A673 (cell line): ENCODE measurements around the gene RAB22A. TPM values are rescaled to one million over a fixed set of nuclear protein-coding genes. Genes with fewer than 3 reads are reported as not detected.

Experiments used
- BruUV-seq: library from RNA; stranded (reverse); fragments of 400-500 nt; replicated peaks from 2 replicates; lab custom pipeline; 2021; lab: Mats Ljungman, UMichigan
- CTCF ChIA-PET: fragments of 300-600 bp; sonication (Branson Sonifier 250); formaldehyde crosslinking; loops from one replicate; lab custom pipeline; 2022; ENCODE audit warnings: antibody characterized with exemption; lab: Charles Lee
- POLR2A ChIA-PET: fragments of 300-600 bp; sonication (Branson Sonifier 250); formaldehyde crosslinking; loops from one replicate; lab custom pipeline; 2022; ENCODE audit warnings: antibody characterized with exemption; ENCODE audit not compliant: low non-redundant PET; lab: Charles Lee
- DNase-seq: peaks from one replicate; pipeline ENCODE4 v3.0.0-alpha.2; 2015; ENCODE audit warnings: low spot score
- H3K27ac ChIP-seq: fragments of 200-600 bp; sonication (generic); 2 replicates; pipeline ENCODE4 v1.5.1; 2016; ENCODE audit warnings: mixed run types, low read depth, mild to moderate bottlenecking, mixed read lengths, antibody characterized with exemption, low read length; ENCODE audit not compliant: poor library complexity, severe bottlenecking
- H3K27me3 ChIP-seq: fragments of 200-600 bp; sonication (generic); replicated peaks from 2 replicates; pipeline ENCODE4 v1.6.1; 2017; ENCODE audit warnings: mixed run types, low read depth, mild to moderate bottlenecking, mixed read lengths, antibody characterized with exemption, low read length; ENCODE audit not compliant: insufficient read depth, poor library complexity
- H3K36me3 ChIP-seq: fragments of 200-600 bp; sonication (generic); 2 replicates; pipeline ENCODE4 v1.6.1; 2016; ENCODE audit warnings: mixed run types, mild to moderate bottlenecking, mixed read lengths, antibody characterized with exemption, low read length; ENCODE audit not compliant: insufficient read depth, poor library complexity, severe bottlenecking
- H3K4me1 ChIP-seq: fragments of 200-600 bp; sonication (generic); 2 replicates; pipeline ENCODE4 v1.6.1; 2017; ENCODE audit warnings: mixed run types, mild to moderate bottlenecking, mixed read lengths, antibody characterized with exemption, low read length; ENCODE audit not compliant: insufficient read depth, poor library complexity, severe bottlenecking
- H3K4me3 ChIP-seq: fragments of 200-600 bp; sonication (generic); 2 replicates; pipeline ENCODE4 v1.5.1; 2016; ENCODE audit warnings: low read depth, mixed run types, mild to moderate bottlenecking, mixed read lengths, low read length; ENCODE audit not compliant: poor library complexity, severe bottlenecking
- H3K9me3 ChIP-seq: fragments of 200-600 bp; sonication (generic); 2 replicates; pipeline ENCODE4 v1.6.1; 2016; ENCODE audit warnings: mixed run types, low read depth, mild to moderate bottlenecking, mixed read lengths, antibody characterized with exemption, low read length; ENCODE audit not compliant: poor library complexity, severe bottlenecking
- EZH2 ChIP-seq: fragments of 200-600 bp; sonication (generic); IDR thresholded peaks from 2 replicates; pipeline ENCODE4 v1.6.1; 2017; ENCODE audit warnings: borderline replicate concordance, low read depth, mild to moderate bottlenecking, mixed read lengths, antibody characterized with exemption, low read length; ENCODE audit not compliant: poor library complexity, severe bottlenecking
- intact Hi-C: fragments of 100-400 bp; cut with micrococcal nuclease; formaldehyde crosslinking; loops from one replicate; pipeline ENCODE4 v1.10.0; 2022; ENCODE audit not compliant: unreplicated experiment
- total RNA-seq: library from RNA; stranded (reverse); gene quantifications from 2 replicates; pipeline ENCODE4 v1.2.3, GENCODE V29; 2021
- TF ChIP-seq, protein P1 (sequence below): fragments of 300-800, 200-600 bp; sonication (generic); conservative IDR thresholded peaks from 2 replicates; pipeline ENCODE4 v1.5.1; 2017; ENCODE audit warnings: low read depth, mild to moderate bottlenecking, antibody characterized with exemption, low read length, moderate library complexity, mixed read lengths

RAB22A gene
- total RNA-seq, 1 experiment from 2014 or later = 14.6 TPM

DNA sequence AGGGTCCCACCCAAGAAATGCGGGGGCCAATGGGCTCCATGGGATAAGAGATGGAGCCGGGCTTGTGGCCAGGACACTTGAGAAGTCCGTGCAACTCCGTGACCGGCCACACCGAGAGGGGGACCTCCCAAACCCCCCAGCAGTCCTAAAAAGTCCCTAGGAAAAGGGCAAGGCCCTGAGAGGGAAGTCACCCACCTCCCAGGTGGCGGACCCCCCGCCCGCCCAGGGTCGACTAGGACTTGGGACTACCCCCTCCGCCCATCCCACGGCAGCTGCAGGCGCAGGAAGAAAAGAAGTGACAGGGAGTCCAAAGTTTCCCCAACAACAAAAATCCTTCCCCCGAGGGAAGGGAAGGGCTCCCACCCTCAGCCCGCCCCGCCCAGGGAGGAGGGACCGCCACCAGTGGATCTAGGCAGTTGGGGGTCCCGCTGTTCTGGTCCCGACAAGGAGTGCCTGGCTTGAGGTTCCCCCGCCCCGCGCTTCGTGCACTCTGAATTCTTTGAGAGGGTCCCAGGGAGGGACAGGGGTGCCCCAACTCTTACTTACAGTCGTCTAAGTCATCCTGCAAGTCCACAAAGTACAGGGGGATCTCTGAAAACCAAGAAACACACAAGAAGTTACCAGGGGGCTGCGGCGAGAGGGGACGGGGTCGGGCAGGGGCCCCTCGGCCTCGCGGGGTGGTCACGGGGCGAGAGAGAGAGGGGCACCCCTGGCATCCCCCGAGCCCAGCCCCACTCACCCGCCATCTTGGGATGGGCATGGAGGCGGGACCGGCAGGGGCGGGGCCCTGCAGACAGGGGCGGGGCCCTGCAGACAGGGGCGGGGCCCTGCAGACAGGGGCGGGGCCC, 611 bp upstream of the RAB22A start:
- BruUV-seq = no TSS peak
- intact Hi-C loops = no loop called here
- TF ChIP-seq EZH2 = no peak
- TF ChIP-seq, protein P1, sequence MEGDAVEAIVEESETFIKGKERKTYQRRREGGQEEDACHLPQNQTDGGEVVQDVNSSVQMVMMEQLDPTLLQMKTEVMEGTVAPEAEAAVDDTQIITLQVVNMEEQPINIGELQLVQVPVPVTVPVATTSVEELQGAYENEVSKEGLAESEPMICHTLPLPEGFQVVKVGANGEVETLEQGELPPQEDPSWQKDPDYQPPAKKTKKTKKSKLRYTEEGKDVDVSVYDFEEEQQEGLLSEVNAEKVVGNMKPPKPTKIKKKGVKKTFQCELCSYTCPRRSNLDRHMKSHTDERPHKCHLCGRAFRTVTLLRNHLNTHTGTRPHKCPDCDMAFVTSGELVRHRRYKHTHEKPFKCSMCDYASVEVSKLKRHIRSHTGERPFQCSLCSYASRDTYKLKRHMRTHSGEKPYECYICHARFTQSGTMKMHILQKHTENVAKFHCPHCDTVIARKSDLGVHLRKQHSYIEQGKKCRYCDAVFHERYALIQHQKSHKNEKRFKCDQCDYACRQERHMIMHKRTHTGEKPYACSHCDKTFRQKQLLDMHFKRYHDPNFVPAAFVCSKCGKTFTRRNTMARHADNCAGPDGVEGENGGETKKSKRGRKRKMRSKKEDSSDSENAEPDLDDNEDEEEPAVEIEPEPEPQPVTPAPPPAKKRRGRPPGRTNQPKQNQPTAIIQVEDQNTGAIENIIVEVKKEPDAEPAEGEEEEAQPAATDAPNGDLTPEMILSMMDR = no peak

DNA sequence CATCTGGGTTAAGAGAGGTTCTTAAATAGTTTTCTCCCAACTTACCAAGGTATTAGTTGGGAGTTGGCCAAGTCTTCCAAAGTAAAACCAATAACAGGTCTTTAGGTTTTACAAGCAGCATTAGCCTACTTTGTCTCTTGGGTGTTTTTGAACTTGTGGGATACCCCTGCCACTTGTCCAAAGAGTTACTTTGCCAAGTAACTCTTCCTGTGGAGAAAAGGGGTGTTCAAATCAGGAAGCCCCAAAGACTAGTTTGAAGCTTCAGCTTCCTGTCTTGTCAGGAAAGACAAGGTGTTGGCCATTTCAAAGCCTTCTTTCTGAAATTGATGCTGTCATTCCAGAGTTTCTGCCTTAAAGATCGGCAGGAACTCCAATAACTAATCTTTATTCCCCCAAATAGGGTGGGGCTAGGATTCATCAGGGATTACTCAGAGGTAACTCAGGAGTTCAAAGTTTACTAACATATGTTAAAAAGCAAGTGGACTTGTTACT, 822 bp downstream of the RAB22A start:
- ChIA-PET POLR2A (no interaction called here), CTCF (no interaction called here)
- Histone ChIP-seq H3K9me3 (no peaks in the 10 kb centered on the region), H3K27ac (peak overlapping the region; percentile 92), H3K4me3 (peak overlapping the region; percentile 98), H3K36me3 (peaks cover 15% of the 10 kb centered on the region), H3K27me3 (no peaks in the 10 kb centered on the region), H3K4me1 (peaks cover 13% of the 10 kb centered on the region)
- no peak for TF ChIP-seq EZH2
- TF ChIP-seq, protein P1 = no peak
- intact Hi-C loops = no loop called here
- DNase-seq = no peak
- BruUV-seq = no TSS peak

More for the DNA sequence above, 611 bp upstream of the RAB22A start:
- H3K36me3 ChIP-seq = peaks cover 12% of the 10 kb centered on the region
- H3K4me3 ChIP-seq = peak overlapping the region; percentile 98
- H3K27ac ChIP-seq = peak overlapping the region; percentile 85
- ChIA-PET CTCF (no interaction called here), POLR2A (no interaction called here)
- H3K4me1 ChIP-seq = peaks cover 13% of the 10 kb centered on the region
- H3K9me3 ChIP-seq = no peaks in the 10 kb centered on the region
- peak; percentile 40 for DNase-seq
- no peaks in the 10 kb centered on the region for H3K27me3 ChIP-seq

DNA sequence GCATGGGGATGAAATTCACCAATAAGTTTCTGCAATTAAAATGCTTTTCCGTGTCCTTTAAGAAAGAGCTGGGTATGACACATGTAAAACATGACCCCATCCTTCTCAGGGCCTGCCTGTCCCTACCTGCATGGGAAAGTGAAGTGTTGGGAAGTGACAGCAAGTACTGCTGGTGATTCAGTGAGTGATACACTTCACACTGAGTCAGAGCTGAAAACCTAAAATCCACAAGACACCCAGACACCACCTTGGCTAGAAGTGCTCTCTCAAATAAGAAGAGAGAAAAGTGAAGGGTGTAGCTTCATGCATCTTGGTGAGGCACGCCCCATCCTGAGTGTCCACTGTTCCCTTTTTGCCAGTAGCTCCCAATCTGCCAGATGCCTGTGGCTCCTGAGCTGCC, 3.3 kb downstream of the RAB22A start:
- H3K27me3 ChIP-seq = no peaks in the 10 kb centered on the region
- no peak overlapping the region for H3K27ac ChIP-seq
- no peak for TF ChIP-seq EZH2
- TF ChIP-seq, protein P1 = no peak
- no peak for DNase-seq
- ChIA-PET POLR2A (no interaction called here), CTCF (no interaction called here)
- peaks cover 13% of the 10 kb centered on the region for H3K4me1 ChIP-seq
- H3K9me3 ChIP-seq = no peaks in the 10 kb centered on the region
- BruUV-seq = no TSS peak
- H3K4me3 ChIP-seq = no peak overlapping the region
- peaks cover 21% of the 10 kb centered on the region for H3K36me3 ChIP-seq
- intact Hi-C loops = no loop called here
